MCF 10A (cell line): Measurements from ENCODE around the gene METTL18. TPM values are rescaled to one million over a fixed set of nuclear protein-coding genes. Genes with fewer than 3 reads are reported as not detected.

ENCODE experiments used
- BruUV-seq: library from RNA; stranded (reverse); fragments of 400-500 nt; replicated peaks from 2 replicates; lab custom pipeline; 2021; lab: Mats Ljungman, UMichigan
- CTCF ChIA-PET: fragments of 300-600 bp; sonication (Branson Sonifier 250); formaldehyde crosslinking; extraction: SDS; loops from one replicate; lab custom pipeline; 2021; ENCODE audit warnings: antibody characterized with exemption, inconsistent platforms; lab: Yijun Ruan, JAX
- POLR2A ChIA-PET: fragments of 300-600, 350-650 bp; sonication (Branson Sonifier 250); formaldehyde crosslinking; extraction: SDS; loops from one replicate; lab custom pipeline; 2020; ENCODE audit warnings: antibody characterized with exemption, inconsistent platforms; lab: Yijun Ruan, JAX
- DNase-seq: peaks from one replicate; pipeline ENCODE4 v3.0.0-alpha.2; 2018; ENCODE audit not compliant: unreplicated experiment
- H3K27ac Mint-ChIP-seq: one replicate; pipeline ENCODE4 v1.8.0; 2022; ENCODE audit warnings: mild to moderate bottlenecking, low read depth, mixed read lengths; ENCODE audit not compliant: unreplicated experiment
- H3K27me3 Mint-ChIP-seq: one replicate; pipeline ENCODE4 v1.8.0; 2022; ENCODE audit warnings: mixed read lengths; ENCODE audit not compliant: insufficient read depth, unreplicated experiment
- H3K36me3 Mint-ChIP-seq: one replicate; pipeline ENCODE4 v1.8.0; 2022; ENCODE audit warnings: mild to moderate bottlenecking, moderate library complexity, mixed read lengths; ENCODE audit not compliant: insufficient read depth, unreplicated experiment
- H3K4me1 Mint-ChIP-seq: one replicate; pipeline ENCODE4 v1.8.0; 2022; ENCODE audit warnings: mixed read lengths; ENCODE audit not compliant: insufficient read depth, unreplicated experiment
- H3K4me3 Mint-ChIP-seq: one replicate; pipeline ENCODE4 v1.8.0; 2022; ENCODE audit warnings: mild to moderate bottlenecking, moderate library complexity, mixed read lengths; ENCODE audit not compliant: unreplicated experiment
- H3K9me3 Mint-ChIP-seq: one replicate; pipeline ENCODE4 v1.8.0; 2022; ENCODE audit warnings: mixed read lengths; ENCODE audit not compliant: unreplicated experiment
- CTCF ChIP-seq: fragments of 200-600 bp; IDR thresholded peaks from one replicate; pipeline ENCODE4 v1.8.0; 2022; ENCODE audit warnings: antibody characterized with exemption, mild to moderate bottlenecking; ENCODE audit not compliant: unreplicated experiment
- intact Hi-C: fragments of 100-400 bp; cut with micrococcal nuclease; formaldehyde crosslinking; loops from 2 replicates; pipeline ENCODE4 v1.14.1; 2022
- total RNA-seq: library from RNA; stranded (reverse); gene quantifications from 2 replicates; pipeline ENCODE4 v1.2.3, GENCODE V29; 2022

Gene METTL18
- total RNA-seq, 1 experiment from 2014 or later: 2.8 TPM

GRCh38 chr1:169776440-169776839 is 18.3 kb downstream of the METTL18 start:
- Mint-ChIP-seq H3K27ac (no peak overlapping the region), H3K9me3 (no peaks in the 10 kb centered on the region), H3K27me3 (no peaks in the 10 kb centered on the region), H3K36me3 (no peaks in the 10 kb centered on the region), H3K4me3 (no peak overlapping the region), H3K4me1 (no peaks in the 10 kb centered on the region)
- intact Hi-C loops: no loop called here
- DNase-seq: no peak
- BruUV-seq: no TSS peak
- POLR2A ChIA-PET: interaction anchor here (1.8 kb wide), 1 partner anchor 18 kb away, joined by 6 read pairs; the partner anchor contains the start of gene METTL18
- CTCF ChIA-PET: interaction anchor here (0.6 kb wide), 1 partner anchor 159 kb away, joined by 4 read pairs; no protein-coding TSS in a partner anchor
- TF ChIP-seq CTCF: no peak

GRCh38 chr1:169768161-169768560 is 26.5 kb downstream of the METTL18 start:
- intact Hi-C loops: no loop called here
- Mint-ChIP-seq H3K9me3 (no peaks in the 10 kb centered on the region), H3K27ac (no peak overlapping the region), H3K27me3 (no peaks in the 10 kb centered on the region), H3K4me1 (no peaks in the 10 kb centered on the region), H3K36me3 (no peaks in the 10 kb centered on the region), H3K4me3 (no peak overlapping the region)
- CTCF ChIA-PET: no interaction called here
- no TSS peak for BruUV-seq
- no peak for TF ChIP-seq CTCF
- no peak for DNase-seq
- POLR2A ChIA-PET: no interaction called here

GRCh38 chr1:169765580-169766331 is 29.0 kb downstream of the METTL18 start:
- Mint-ChIP-seq H3K9me3 (no peaks in the 10 kb centered on the region), H3K27ac (no peak overlapping the region), H3K36me3 (no peaks in the 10 kb centered on the region), H3K4me1 (no peaks in the 10 kb centered on the region), H3K4me3 (no peak overlapping the region), H3K27me3 (no peaks in the 10 kb centered on the region)
- no peak for DNase-seq
- CTCF ChIA-PET: interaction anchor here (0.5 to 1.5 kb wide), 5 partner anchors 9 to 166 kb away, joined by 3 to 5 read pairs (median 3); no protein-coding TSS in a partner anchor
- BruUV-seq: no TSS peak
- POLR2A ChIA-PET: no interaction called here
- intact Hi-C loops: no loop called here
- TF ChIP-seq CTCF: no peak

GRCh38 chr1:169764919-169765318 is 29.8 kb downstream of the METTL18 start:
- POLR2A ChIA-PET: no interaction called here
- Mint-ChIP-seq H3K9me3 (no peaks in the 10 kb centered on the region), H3K4me3 (no peak overlapping the region), H3K4me1 (no peaks in the 10 kb centered on the region), H3K27me3 (no peaks in the 10 kb centered on the region), H3K36me3 (no peaks in the 10 kb centered on the region), H3K27ac (no peak overlapping the region)
- no TSS peak for BruUV-seq
- CTCF ChIA-PET: interaction anchor here (1.5 kb wide), 1 partner anchor 9 kb away, joined by 5 read pairs; no protein-coding TSS in a partner anchor
- no peak for TF ChIP-seq CTCF
- DNase-seq: no peak
- intact Hi-C loops: no loop called here
